Neural progenitor cell (in vitro differentiated cells): ENCODE results near the gene ZNF337. TPM values are rescaled to one million over a fixed set of nuclear protein-coding genes. Genes with fewer than 3 reads are reported as not detected.

Experiments
- DNase-seq: peaks from one replicate; pipeline ENCODE4 v3.0.0-alpha.2; 2016; ENCODE audit warnings: low spot score
- H2AFZ ChIP-seq: fragments of 200-600 bp; sonication (generic); replicated peaks from 2 replicates; pipeline ENCODE4 v1.6.1; 2016; ENCODE audit warnings: antibody characterized with exemption
- H3F3A ChIP-seq: fragments of 200-600 bp; sonication (generic); 2 replicates; pipeline ENCODE4 v1.6.1; 2016; ENCODE audit warnings: antibody characterized with exemption, low read depth
- H3K27ac ChIP-seq: fragments of 200-600 bp; sonication (generic); 2 replicates; pipeline ENCODE4 v1.5.1; 2016; ENCODE audit warnings: mild to moderate bottlenecking
- H3K27me3 ChIP-seq: fragments of 200-600 bp; sonication (generic); 2 replicates; pipeline ENCODE4 v1.6.1; 2016; ENCODE audit warnings: mild to moderate bottlenecking, moderate library complexity
- H3K36me3 ChIP-seq: fragments of 200-600 bp; sonication (generic); 2 replicates; pipeline ENCODE4 v1.5.1; 2016
- H3K4me1 ChIP-seq: fragments of 200-600 bp; sonication (generic); 2 replicates; pipeline ENCODE4 v1.6.1; 2016; ENCODE audit warnings: mixed run types
- H3K4me2 ChIP-seq: fragments of 200-600 bp; sonication (generic); 2 replicates; pipeline ENCODE4 v1.6.1; 2016
- H3K4me3 ChIP-seq: fragments of 200-600 bp; sonication (generic); 2 replicates; pipeline ENCODE4 v1.5.1; 2016
- H3K79me2 ChIP-seq: fragments of 200-600 bp; sonication (generic); 2 replicates; pipeline ENCODE4 v1.6.1; 2016; ENCODE audit warnings: low read depth
- H3K9ac ChIP-seq: fragments of 200-600 bp; sonication (generic); 2 replicates; pipeline ENCODE4 v1.6.1; 2016
- H3K9me3 ChIP-seq: fragments of 200-600 bp; sonication (generic); 2 replicates; pipeline ENCODE4 v1.5.1; 2016; ENCODE audit warnings: low read depth
- H4K20me1 ChIP-seq: fragments of 200-600 bp; sonication (generic); 2 replicates; pipeline ENCODE4 v1.6.1; 2016; ENCODE audit warnings: low read depth
- H3K27ac Mint-ChIP-seq: 3 replicates; pipeline ENCODE4 v1.8.0; 2021; ENCODE audit warnings: mixed read lengths
- H3K27me3 Mint-ChIP-seq: 2 replicates; pipeline ENCODE4 v1.8.0; 2022; ENCODE audit warnings: low read depth, mild to moderate bottlenecking, inconsistent platforms, moderate library complexity, mixed read lengths; ENCODE audit not compliant: insufficient read depth
- H3K36me3 Mint-ChIP-seq: 3 replicates; pipeline ENCODE4 v1.8.0; 2021; ENCODE audit warnings: mixed read lengths
- H3K4me1 Mint-ChIP-seq: 3 replicates; pipeline ENCODE4 v1.8.0; 2021; ENCODE audit warnings: mixed read lengths
- H3K4me3 Mint-ChIP-seq: 3 replicates; pipeline ENCODE4 v1.8.0; 2021; ENCODE audit warnings: mild to moderate bottlenecking, moderate library complexity, mixed read lengths
- H3K9me3 Mint-ChIP-seq: 3 replicates; pipeline ENCODE4 v1.8.0; 2020; ENCODE audit warnings: mixed read lengths
- EZH2 ChIP-seq: fragments of 200-600 bp; sonication (generic); IDR thresholded peaks from 2 replicates; pipeline ENCODE4 v1.6.1; 2017; ENCODE audit warnings: antibody characterized with exemption, mild to moderate bottlenecking, moderate library complexity
- EZH2phosphoT487 ChIP-seq: fragments of 200-600 bp; sonication (generic); IDR thresholded peaks from 2 replicates; pipeline ENCODE4 v1.6.1; 2017; ENCODE audit warnings: antibody characterized with exemption
- total RNA-seq: library from RNA; depleted of rRNA; stranded (reverse); fragments of >200 nt; gene quantifications from 2 replicates; pipeline ENCODE4 v1.2.3, GENCODE V29; 2015; ENCODE audit warnings: low replicate concordance
- TF ChIP-seq, protein P1 (sequence below): fragments of 200-600 bp; sonication (generic); IDR thresholded peaks from 2 replicates; pipeline ENCODE4 v1.5.1; 2017; ENCODE audit warnings: antibody characterized with exemption, mild to moderate bottlenecking

The ZNF337 gene
- total RNA-seq, 1 donor from 2014 or later: 22.4 TPM

DNA sequence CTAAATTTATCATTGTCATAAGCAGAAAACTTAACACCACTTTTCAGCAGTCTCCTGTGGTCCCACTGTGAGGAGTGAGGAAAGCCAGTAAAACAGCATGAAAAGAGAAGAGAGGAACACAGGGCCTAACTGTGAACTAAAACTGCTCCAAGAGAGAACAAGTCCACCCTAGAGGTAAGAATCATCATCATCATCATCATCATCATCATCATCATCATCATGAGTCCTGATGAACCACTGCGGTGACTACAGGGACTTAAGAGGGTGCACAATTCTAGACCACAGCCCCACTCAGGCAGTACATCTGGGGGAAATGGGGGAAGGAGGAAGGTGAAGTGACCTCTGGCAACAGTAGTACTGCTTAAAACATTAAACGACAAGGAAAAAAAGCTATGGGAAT is 13.6 kb downstream of the ZNF337 start:
- Histone ChIP-seq H3K9me3 (no peaks in the 10 kb centered on the region), H3K36me3 (peaks cover 4% of the 10 kb centered on the region), H3F3A (no peaks in the 10 kb centered on the region), H4K20me1 (peaks cover 5% of the 10 kb centered on the region), H2AFZ (no peak overlapping the region), H3K4me2 (no peak overlapping the region), H3K27ac (no peak overlapping the region), H3K4me1 (no peaks in the 10 kb centered on the region), H3K79me2 (no peaks in the 10 kb centered on the region), H3K27me3 (no peaks in the 10 kb centered on the region), H3K9ac (no peak overlapping the region), H3K4me3 (no peak overlapping the region)
- H3K27me3 Mint-ChIP-seq: peaks cover 2% of the 10 kb centered on the region
- peaks cover 2% of the 10 kb centered on the region for H3K9me3 Mint-ChIP-seq
- no peak for DNase-seq
- peaks cover 37% of the 10 kb centered on the region for H3K36me3 Mint-ChIP-seq
- H3K4me3 Mint-ChIP-seq: no peak overlapping the region
- H3K27ac Mint-ChIP-seq: no peak overlapping the region
- no peak for TF ChIP-seq EZH2phosphoT487
- TF ChIP-seq EZH2: no peak
- TF ChIP-seq, protein P1, sequence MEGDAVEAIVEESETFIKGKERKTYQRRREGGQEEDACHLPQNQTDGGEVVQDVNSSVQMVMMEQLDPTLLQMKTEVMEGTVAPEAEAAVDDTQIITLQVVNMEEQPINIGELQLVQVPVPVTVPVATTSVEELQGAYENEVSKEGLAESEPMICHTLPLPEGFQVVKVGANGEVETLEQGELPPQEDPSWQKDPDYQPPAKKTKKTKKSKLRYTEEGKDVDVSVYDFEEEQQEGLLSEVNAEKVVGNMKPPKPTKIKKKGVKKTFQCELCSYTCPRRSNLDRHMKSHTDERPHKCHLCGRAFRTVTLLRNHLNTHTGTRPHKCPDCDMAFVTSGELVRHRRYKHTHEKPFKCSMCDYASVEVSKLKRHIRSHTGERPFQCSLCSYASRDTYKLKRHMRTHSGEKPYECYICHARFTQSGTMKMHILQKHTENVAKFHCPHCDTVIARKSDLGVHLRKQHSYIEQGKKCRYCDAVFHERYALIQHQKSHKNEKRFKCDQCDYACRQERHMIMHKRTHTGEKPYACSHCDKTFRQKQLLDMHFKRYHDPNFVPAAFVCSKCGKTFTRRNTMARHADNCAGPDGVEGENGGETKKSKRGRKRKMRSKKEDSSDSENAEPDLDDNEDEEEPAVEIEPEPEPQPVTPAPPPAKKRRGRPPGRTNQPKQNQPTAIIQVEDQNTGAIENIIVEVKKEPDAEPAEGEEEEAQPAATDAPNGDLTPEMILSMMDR: no peak
- H3K4me1 Mint-ChIP-seq: no peaks in the 10 kb centered on the region

DNA sequence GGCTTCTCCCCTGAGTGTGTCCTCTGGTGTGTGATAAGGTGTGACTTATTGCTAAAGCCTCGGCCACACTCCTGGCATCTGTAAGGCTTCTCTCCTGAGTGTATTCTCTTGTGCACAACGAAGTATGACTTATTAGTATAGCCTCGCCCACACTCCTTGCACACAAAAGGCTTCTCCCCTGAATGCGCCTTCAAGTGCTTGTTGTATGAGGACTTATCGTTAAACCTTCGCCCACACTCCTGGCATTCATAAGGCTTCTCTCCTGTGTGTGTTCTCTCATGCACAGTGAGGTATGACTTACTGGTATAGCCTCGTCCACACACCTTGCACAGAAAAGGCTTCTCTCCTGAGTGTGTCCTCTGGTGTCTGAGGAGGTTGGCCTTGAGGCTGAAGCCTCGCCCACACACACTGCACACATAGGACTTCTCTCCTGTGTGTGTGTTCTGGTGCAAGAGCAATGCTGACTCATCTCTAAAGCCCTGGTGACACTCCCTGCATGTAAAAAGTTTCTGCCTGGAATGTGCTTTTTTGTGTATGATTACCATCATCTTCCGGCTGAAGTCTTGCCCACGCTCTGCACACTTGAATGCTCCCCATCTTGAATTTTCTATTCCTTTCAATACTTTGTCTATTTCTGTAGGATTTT is 20.4 kb downstream of the ZNF337 start:
- Histone ChIP-seq H2AFZ (no peak overlapping the region), H3K27me3 (no peaks in the 10 kb centered on the region), H3K4me3 (no peak overlapping the region), H3K9me3 (no peaks in the 10 kb centered on the region), H3K9ac (no peak overlapping the region), H3K27ac (no peak overlapping the region), H3K4me1 (no peaks in the 10 kb centered on the region), H3K36me3 (no peaks in the 10 kb centered on the region), H4K20me1 (no peaks in the 10 kb centered on the region), H3K4me2 (no peak overlapping the region), H3F3A (no peaks in the 10 kb centered on the region), H3K79me2 (no peaks in the 10 kb centered on the region)
- no peak overlapping the region for H3K27ac Mint-ChIP-seq
- H3K4me3 Mint-ChIP-seq: no peak overlapping the region
- no peak for DNase-seq
- H3K4me1 Mint-ChIP-seq: no peaks in the 10 kb centered on the region
- TF ChIP-seq, protein P1: no peak
- TF ChIP-seq EZH2phosphoT487 (no peak), EZH2 (no peak)
- H3K36me3 Mint-ChIP-seq: peaks cover 54% of the 10 kb centered on the region
- no peaks in the 10 kb centered on the region for H3K9me3 Mint-ChIP-seq
- no peaks in the 10 kb centered on the region for H3K27me3 Mint-ChIP-seq

DNA sequence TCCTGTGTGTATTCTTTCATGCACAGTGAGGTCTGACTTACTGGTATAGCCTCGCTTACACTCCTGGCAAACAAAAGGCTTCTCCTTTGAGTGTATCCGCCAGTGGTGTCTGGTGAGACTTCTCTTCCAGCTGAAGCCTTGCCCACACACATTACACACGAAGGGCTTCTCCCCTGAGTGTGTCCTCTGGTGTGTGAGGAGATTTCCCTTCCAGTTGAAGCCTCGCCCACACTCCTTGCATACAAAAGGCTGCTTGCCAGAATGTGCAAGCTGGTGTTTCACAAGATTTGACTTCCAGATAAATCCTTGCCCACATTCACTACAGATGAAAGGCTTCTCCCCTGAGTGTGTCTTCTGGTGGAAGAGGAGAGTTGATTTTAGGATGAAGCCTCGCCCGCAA is 21.5 kb downstream of the ZNF337 start:
- H3K9me3 ChIP-seq: no peaks in the 10 kb centered on the region
- H3K4me2 ChIP-seq: no peak overlapping the region
- no peaks in the 10 kb centered on the region for H3K4me1 Mint-ChIP-seq
- H2AFZ ChIP-seq: no peak overlapping the region
- no peak overlapping the region for H3K27ac Mint-ChIP-seq
- no peak overlapping the region for H3K27ac ChIP-seq
- H3F3A ChIP-seq: no peaks in the 10 kb centered on the region
- peaks cover 56% of the 10 kb centered on the region for H3K36me3 Mint-ChIP-seq
- TF ChIP-seq, protein P1: no peak
- no peak for TF ChIP-seq EZH2phosphoT487
- TF ChIP-seq EZH2: no peak
- H3K79me2 ChIP-seq: no peaks in the 10 kb centered on the region
- DNase-seq: no peak
- no peak overlapping the region for H3K9ac ChIP-seq
- no peaks in the 10 kb centered on the region for H3K27me3 Mint-ChIP-seq
- H3K4me3 ChIP-seq: no peak overlapping the region
- no peaks in the 10 kb centered on the region for H3K4me1 ChIP-seq
- no peaks in the 10 kb centered on the region for H3K36me3 ChIP-seq
- H4K20me1 ChIP-seq: no peaks in the 10 kb centered on the region
- H3K9me3 Mint-ChIP-seq: no peaks in the 10 kb centered on the region
- no peaks in the 10 kb centered on the region for H3K27me3 ChIP-seq
- H3K4me3 Mint-ChIP-seq: no peak overlapping the region
